ENCODE measurements around the gene MSX1. TPM values are rescaled to one million over a fixed set of nuclear protein-coding genes. Genes with fewer than 3 reads are reported as not detected.
A peak's percentile ranks its signal among the peaks of the same experiment; 100 is the strongest.

The MSX1 gene
- total and polyA plus RNA-seq, 2 of the 13 experiments (the other 11 are each of a cell fraction or from before 2014, with no cell fraction given) = 12.1 to 14.9 TPM

- no peaks in the 10 kb centered on the region for H3K36me3 ChIP-seq (replicated peaks in 1 of 2; ENCODE audit: control insufficient read depth in 1 of 2, insufficient read depth in 2 of 2, low read length in 2 of 2)
- no peak overlapping the region for H3K4me3 ChIP-seq (replicated peaks in 1 of 3; ENCODE audit: insufficient read depth in 1 of 3, low read depth in 2 of 3, low read length in 3 of 3)
- no peaks in the 10 kb centered on the region for H4K20me1 ChIP-seq (ENCODE audit: insufficient read depth, low read length)
- H3K4me2 ChIP-seq (ENCODE audit: low read depth, low read length) = peak overlapping the region; percentile 12; the same call in 1 of the 2 replicates
- no peak overlapping the region for H3K27ac ChIP-seq (ENCODE audit: extremely low read length, insufficient read depth, low read length)
- ChIA-PET CTCF (ENCODE audit: low intra/inter-chr PET ratio, low total read pairs) (no interaction called here), POLR2A (no interaction called here)
- H2AFZ ChIP-seq (ENCODE audit: low read length) = no peak overlapping the region
- in situ Hi-C loops (cut with HindIII; ENCODE audit: extremely low pct_ligation_motif_present, low pct_unique_long_range_greater_than_20kb) (loop anchor here (10.0 kb wide), 1 partner anchor 305 kb away; no protein-coding TSS in a partner anchor), intact Hi-C loops (cut with micrococcal nuclease; ENCODE audit: unreplicated experiment) (loop anchor here (10.0 kb wide), 1 partner anchor 325 kb away; the partner anchor contains the start of gene STX18)
- no peaks in the 10 kb centered on the region for H3K9me3 ChIP-seq (ENCODE audit: low read length)
- no peaks in the 10 kb centered on the region for H3K79me2 ChIP-seq (ENCODE audit: insufficient read depth, low read length)
- H3K27me3 ChIP-seq (ENCODE audit: control insufficient read depth in 1 of 2, insufficient read depth in 2 of 2, low read length in 2 of 2) = peaks cover 0 to 56% of the 10 kb centered on the region in 2 experiments
- no peak for DNase-seq (ENCODE audit: low spot score)
- BruUV-seq (replicated peaks) = no TSS peak
- no peak for FAIRE-seq
- 36% methylated on average over 24 of the region's 40 CpGs for WGBS (ENCODE audit: low lambda C conversion rate)
- H3K4me1 ChIP-seq (ENCODE audit: insufficient read depth, low read length) = peaks cover 9% of the 10 kb centered on the region; the same call in 1 of the 2 replicates
- H3K9ac ChIP-seq (ENCODE audit: insufficient read depth, low read depth, low read length) = no peak overlapping the region
- TF ChIP-seq SP4 (CRISPR knock-in tag; IDR thresholded peaks at IDR 0.05) = no peak
- no peak for TF ChIP-seq ZSCAN21 (CRISPR knock-in tag; IDR thresholded peaks at IDR 0.05; ENCODE audit: borderline replicate concordance)
- no peak for TF ChIP-seq MBD4 (IDR thresholded peaks at IDR 0.05; ENCODE audit: borderline replicate concordance, low read length)
- 0 out of 2 replicates have a peak, but pooled peaks have one; percentile 14 for TF ChIP-seq ATF7 (IDR thresholded peaks at IDR 0.05)
- no peak for TF ChIP-seq ATF7 (CRISPR knock-in tag; IDR thresholded peaks at IDR 0.05)
- TF ChIP-seq ZZZ3 (CRISPR knock-in tag; IDR thresholded peaks at IDR 0.05; ENCODE audit: borderline replicate concordance) = no peak
- TF ChIP-seq MTERF4 (CRISPR knock-in tag; IDR thresholded peaks at IDR 0.05) = no peak
- TF ChIP-seq FOXK1 (CRISPR knock-in tag; IDR thresholded peaks at IDR 0.05; ENCODE audit: borderline replicate concordance, low read depth) = no peak
- no peak for TF ChIP-seq HDAC2 (CRISPR knock-in tag; IDR thresholded peaks at IDR 0.05)
- TF ChIP-seq ZNF660 (CRISPR knock-in tag; IDR thresholded peaks at IDR 0.05; ENCODE audit: borderline replicate concordance, low read depth) = no peak
- TF ChIP-seq NFYC (CRISPR knock-in tag; IDR thresholded peaks at IDR 0.05) = no peak
- TF ChIP-seq RFX1 (IDR thresholded peaks at IDR 0.05) = no peak
- TF ChIP-seq ZNF260 (CRISPR knock-in tag; IDR thresholded peaks at IDR 0.05; ENCODE audit: borderline replicate concordance, low read depth) = no peak
- no peak for TF ChIP-seq ZEB1 (IDR thresholded peaks at IDR 0.05; ENCODE audit: insufficient replicate concordance, low read depth)
- peak; percentile 61 for TF ChIP-seq BHLHE40 (IDR thresholded peaks at IDR 0.05; ENCODE audit: low read length)
- peak; percentile 36 for ATAC-seq
These were observed 10.5 kb downstream of the MSX1 start for GRCh38 chr4:4869731-4870571.
